GM10266 (cell line): ENCODE data around the gene TMC8.

ENCODE experiments used
- DNase-seq: peaks from one replicate; pipeline ENCODE4 v3.0.0; 2012; ENCODE audit errors: extremely low spot score
- CTCF ChIP-seq: IDR thresholded peaks from 2 replicates; pipeline ENCODE4 v1.5.1; 2012; ENCODE audit warnings: mild to moderate bottlenecking, low read depth; ENCODE audit not compliant: control insufficient read depth, insufficient read depth; ENCODE audit errors: missing control alignments

TMC8 gene

GRCh38 chr17:78110363-78111015 is 20.1 kb upstream of the TMC8 start:
- no peak for DNase-seq
- no peak for TF ChIP-seq CTCF

GRCh38 chr17:78111016-78111726 is 19.4 kb upstream of the TMC8 start:
- TF ChIP-seq CTCF = no peak
- no peak for DNase-seq

GRCh38 chr17:78111727-78112517 is 18.6 kb upstream of the TMC8 start:
- DNase-seq = no peak
- no peak for TF ChIP-seq CTCF

GRCh38 chr17:78112518-78113471 is 17.8 kb upstream of the TMC8 start:
- DNase-seq = peak; percentile 89
- peak; percentile 98 for TF ChIP-seq CTCF

GRCh38 chr17:78113804-78114785 is 16.5 kb upstream of the TMC8 start:
- no peak for DNase-seq
- TF ChIP-seq CTCF = no peak
